Right renal cortex interstitium (tissue), 3 donors: ENCODE measurements around the gene HIPK1. TPM values are rescaled to one million over a fixed set of nuclear protein-coding genes. Genes with fewer than 3 reads are reported as not detected.
"Not testable (repeated sequence)": the region's sequence is repeated elsewhere in the genome, so short reads cannot be mapped to it uniquely, and the experiment has no call there.

Experiments
- DNase-seq, 3 donors: peaks; one replicate each; pipeline ENCODE4 v3.0.0-alpha.2; 2013; ENCODE audit warnings: low read depth in 3 of 3, low spot score in 2 of 3
- polyA plus RNA-seq, 3 donors: library from polyadenylated mRNA; unstranded; fragments of 120-200 nt; gene quantifications; one replicate each; pipeline ENCODE4 v1.2.1, GENCODE V29; 2013; ENCODE audit not compliant: insufficient read length in 3 of 3

Gene HIPK1
- polyA plus RNA-seq, 3 donors, result 44.7 to 48.1 (median 47.4) TPM

GRCh38 chr1:114006825-114007224 lies 77.7 kb downstream of the HIPK1 start:
- DNase-seq, result not testable (repeated sequence)

DNA sequence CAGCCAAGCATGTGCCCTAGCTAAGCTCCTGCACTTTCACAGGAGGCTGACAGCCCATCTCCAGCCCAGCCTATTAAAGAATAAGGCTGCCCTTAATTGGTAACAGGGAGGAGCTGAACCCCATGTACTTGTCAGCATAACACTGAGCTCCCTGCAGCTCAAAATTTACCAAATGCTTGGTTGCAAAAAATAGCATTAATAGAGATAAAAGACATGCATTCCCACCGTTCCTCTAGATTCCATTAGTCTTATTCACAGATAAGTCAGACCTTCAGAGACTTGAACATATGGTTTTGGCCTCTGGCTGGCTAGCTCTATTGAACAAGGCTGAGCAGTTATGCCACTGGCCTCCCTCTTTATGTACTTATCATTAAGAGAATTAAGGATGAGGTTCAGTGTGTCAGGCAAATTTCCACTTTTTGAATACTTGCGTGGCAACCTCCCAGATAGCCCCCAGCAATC lies 79.4 kb downstream of the HIPK1 start:
- DNase-seq, result no peak

GRCh38 chr1:114008993-114009392 lies 79.9 kb downstream of the HIPK1 start:
- DNase-seq, result no peak

DNA sequence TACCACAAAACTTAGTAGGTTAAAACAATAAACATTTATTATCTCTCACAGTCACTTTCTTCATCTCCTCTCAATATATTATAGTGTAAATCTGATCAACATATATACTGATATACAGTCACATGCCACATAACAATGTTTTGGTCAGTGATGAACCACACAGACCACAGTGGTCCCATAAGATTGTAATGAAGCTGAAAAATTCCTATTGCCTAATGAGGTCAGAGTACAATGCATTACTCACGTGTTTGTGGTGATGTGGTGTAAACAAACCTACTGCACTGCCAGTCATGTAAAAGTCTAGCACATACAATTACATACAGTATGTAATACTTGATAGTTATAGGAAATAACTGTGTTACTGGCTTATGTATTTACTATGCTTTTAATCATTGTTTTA lies 80.3 kb downstream of the HIPK1 start:
- DNase-seq, result no peak

DNA sequence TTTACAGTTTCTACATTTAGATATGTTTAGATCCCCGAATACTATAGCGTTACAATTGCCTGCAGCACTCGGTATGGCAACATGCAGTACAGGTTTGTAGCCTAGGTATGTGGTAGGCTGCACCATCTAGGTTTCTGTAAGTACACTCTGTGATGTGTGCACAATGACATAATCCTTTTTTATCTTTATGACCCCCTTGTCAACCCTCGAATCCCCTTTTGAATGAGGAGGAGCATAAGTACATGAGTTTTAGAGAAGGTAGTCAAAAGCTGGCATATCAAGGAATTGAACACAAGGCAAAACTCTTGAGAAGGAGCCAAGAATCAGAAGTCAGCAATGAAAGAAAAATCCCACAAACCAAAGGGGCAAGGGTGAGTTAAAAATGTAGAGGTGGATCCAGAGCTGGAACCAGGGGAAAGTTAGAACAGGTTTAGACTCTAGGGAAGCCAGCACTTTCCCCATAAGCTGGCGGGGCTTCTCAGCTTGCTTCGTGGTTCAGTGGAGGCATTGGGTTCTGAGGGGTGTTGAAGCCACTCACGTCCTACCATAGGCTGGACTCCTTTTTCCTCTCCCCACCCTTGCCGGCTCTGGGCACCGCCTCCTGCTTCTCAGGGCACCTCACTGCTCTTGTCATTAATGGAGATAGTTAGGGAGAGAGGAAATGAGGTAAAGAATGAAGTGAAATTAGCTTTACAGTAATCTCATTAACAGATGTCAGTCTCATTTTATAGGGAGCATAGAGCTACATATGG lies 81.5 kb downstream of the HIPK1 start:
- no peak for DNase-seq

DNA sequence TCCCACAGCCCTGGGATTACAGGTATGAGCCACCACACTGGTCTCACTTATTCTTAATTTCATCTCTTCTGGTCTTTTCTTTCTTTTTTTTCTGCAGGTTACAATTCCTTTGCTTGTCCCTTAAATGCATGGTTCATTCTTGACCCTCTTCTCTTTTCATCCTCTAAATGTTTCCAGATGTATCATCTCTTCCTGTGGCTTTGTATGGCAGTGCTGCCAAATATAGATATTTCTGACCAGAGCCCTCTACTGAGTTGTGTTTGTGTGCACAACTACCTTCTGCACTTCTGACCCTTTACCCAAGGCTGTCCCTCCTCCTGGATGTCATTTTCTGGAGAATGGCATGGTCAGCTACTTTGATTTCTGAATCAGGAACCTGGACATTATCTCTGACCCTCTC lies 82.7 kb downstream of the HIPK1 start:
- no peak for DNase-seq

- no peak for DNase-seq
Observed at GRCh38 chr1:114015075-114015474, 86.0 kb downstream of the HIPK1 start.

DNA sequence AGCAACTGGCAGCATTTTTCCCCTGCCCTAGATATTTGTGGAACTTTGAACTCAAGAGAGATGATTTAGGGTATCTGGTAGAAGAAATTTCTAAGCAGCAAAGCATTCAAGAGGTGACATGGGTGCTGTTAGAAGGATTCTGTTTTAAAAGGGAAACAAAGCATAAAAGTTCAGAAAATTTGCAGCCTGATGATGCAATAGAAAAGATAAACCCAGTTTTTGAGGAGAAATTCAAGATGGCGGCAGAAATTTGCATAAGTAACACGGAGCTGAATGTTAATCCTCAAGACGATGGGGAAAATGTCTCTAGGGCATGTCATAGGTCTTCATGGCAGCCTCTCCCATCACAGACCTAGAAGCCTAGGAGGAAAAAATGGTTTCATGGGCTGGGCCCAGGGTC lies 90.6 kb downstream of the HIPK1 start:
- DNase-seq, result not testable (repeated sequence)

DNA sequence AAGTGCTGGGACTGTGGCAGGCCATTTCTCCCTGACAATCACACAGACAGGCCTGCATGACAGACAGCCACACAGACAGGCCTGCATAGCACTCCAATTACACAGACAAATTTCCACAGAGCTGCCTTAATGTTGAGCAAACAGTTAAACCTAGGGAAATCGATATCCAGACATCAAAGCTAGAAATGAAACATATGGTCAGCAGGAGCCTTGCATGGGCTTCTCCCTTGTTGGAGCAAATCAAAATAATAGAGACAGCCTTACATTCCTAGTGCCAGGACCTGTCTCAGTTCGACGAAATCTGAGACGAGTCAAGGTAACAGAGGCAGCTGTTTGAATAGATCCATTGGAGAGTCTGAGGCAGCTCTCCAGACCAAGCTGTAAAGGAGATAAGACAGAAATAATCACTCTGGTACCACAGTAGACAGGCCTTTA lies 92.6 kb downstream of the HIPK1 start:
- no peak for DNase-seq

DNA sequence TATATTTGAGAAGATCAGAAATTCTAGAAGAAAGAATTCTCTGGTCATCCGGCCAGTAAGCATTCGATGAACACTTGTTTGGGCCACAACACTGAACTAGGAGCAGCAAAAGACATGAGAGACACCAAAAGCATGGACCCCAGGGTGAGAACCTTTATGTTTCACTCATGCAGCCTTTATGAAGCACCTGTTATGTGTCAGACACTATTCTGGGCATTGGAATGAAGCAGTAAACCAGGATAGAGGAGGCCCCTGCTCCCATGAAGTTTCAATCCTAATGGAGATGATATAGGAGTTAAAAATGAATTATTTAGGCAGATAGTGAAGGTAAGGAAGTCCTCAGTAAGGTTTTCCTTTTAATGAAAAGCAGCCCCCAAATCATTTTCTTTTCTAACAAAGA lies 93.8 kb downstream of the HIPK1 start:
- no peak for DNase-seq

DNA sequence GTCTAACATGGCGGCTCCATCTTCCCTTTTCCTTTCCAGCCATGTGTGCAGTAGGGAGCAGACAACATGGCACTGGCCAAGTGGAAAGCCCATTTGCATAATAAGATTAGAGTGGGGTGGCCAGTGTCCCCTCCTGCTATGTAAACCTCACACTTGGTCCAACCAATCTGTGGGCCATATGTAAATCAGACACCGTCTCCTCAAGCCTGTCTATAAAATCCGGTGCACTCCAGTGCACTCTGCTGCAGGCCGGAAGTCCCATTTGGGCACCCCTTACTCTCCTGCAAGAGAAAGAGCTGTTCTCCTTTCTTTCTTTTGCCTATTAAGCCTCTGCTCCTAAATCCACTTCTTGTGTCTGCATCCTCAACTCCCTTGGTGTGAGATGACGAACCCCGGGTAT lies 94.3 kb downstream of the HIPK1 start:
- no peak for DNase-seq

DNA sequence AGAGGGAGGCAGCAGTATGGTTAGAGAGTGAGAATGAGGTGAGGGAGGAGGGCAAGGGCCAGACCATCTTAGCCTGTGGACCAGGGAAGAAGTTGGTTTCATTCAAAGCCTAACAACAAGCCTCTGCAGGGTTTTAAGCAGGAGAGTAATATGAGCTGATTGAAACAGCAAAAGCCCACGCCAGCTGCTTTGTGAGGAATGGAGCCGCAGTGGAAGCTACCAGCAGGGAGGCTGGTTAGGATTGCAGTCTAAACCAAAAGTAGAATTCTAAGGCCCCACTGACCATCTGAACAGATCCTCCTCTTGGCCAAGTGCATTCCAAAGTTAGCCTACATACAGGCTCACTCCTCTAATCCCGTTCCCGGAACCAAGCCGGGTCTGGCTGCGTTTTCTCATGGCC lies 94.9 kb downstream of the HIPK1 start:
- no peak for DNase-seq

DNA sequence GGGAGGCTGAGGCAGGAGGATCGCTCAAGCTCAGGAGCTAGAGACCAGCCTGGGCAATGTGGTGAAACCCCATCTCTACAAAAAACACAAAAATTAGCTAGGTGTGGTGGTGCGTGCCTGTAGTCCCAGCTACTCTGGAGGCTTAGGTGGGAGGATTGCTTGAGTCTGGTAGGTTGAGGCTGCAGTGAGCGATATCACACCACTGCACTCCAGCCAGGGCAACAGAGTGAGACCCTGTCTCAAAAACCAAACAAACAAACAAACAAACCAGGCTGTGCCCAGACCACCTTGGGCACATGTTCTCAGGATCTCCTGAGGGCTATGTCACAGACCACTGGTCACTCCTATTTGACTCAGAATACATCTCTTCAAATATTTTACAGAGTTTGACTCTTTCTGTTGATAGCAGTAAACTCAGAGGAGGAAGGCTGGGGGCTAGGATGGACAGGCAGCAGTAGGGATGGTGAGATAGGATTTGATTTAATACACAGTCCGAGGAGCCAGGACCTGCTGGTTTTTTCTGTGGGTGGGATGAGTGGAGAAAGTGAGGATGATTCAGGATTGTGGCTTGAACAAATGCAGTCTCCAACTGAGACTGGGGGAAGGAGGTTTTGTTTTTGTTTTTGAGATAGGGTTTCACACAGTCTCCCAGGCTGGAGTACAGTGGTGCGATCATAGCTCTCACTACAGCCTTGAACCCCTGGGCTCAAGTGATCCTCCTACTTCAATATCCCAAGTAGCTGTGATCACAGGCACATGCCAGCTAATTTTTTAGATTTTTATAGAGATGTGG lies 96.7 kb downstream of the HIPK1 start:
- DNase-seq, result no peak

- DNase-seq, result no peak
Observed at GRCh38 chr1:114026797-114027196, 97.7 kb downstream of the HIPK1 start.

Other genes starting within 250 kb of the HIPK1 start
- gene PHTF1, start 169.8 kb upstream of the HIPK1 start, polyA plus RNA-seq, result 10 to 100 TPM; 22.7 to 25.5 (median 24.8) TPM
- gene RSBN1, start 116.8 kb upstream of the HIPK1 start, polyA plus RNA-seq, result 10 to 100 TPM; 26.1 to 33.7 (median 28.8) TPM
- under 1 TPM; 0.24 to 0.43 (median 0.31) TPM for gene PTPN22, start 57.6 kb upstream of the HIPK1 start, polyA plus RNA-seq
- 1 to 10 TPM in 1 of 3 donors, under 1 TPM in 2; 0.50 to 1.1 (median 0.65) TPM for gene BCL2L15, start 41.7 kb upstream of the HIPK1 start, polyA plus RNA-seq
- gene AP4B1, start 24.5 kb upstream of the HIPK1 start, polyA plus RNA-seq, result 10 to 100 TPM; 22.8 to 27.7 (median 23.9) TPM
- 10 to 100 TPM; 10.4 to 11.2 (median 10.8) TPM for gene DCLRE1B, start 24.0 kb upstream of the HIPK1 start, polyA plus RNA-seq
- gene OLFML3, start 50.1 kb downstream of the HIPK1 start, polyA plus RNA-seq, result 100 to 1,000 TPM; 134 to 158 (median 154) TPM
- 1 to 10 TPM; 1.3 to 1.5 (median 1.4) TPM for gene SYT6, start 224.5 kb downstream of the HIPK1 start, polyA plus RNA-seq